Ovary (tissue), 9 donors: ENCODE measurements around the gene MEOX2. TPM values are rescaled to one million over a fixed set of nuclear protein-coding genes. Genes with fewer than 3 reads are reported as not detected.

Experiments used
- DNase-seq, 5 donors: peaks; one replicate each; pipeline ENCODE4 v3.0.0-alpha.2; 2019 to 2020
- H3K27ac ChIP-seq, 2 donors: fragments of 200-600 bp; one replicate each; pipeline versions ENCODE4 v1.5.1 to v1.8.0; 2019 to 2022
- H3K27me3 ChIP-seq: fragments of 200-600 bp; one replicate; pipeline ENCODE4 v1.8.0; 2022
- H3K36me3 ChIP-seq: fragments of 200-600 bp; sonication (generic); one replicate; pipeline ENCODE4 v1.5.1; 2019
- H3K4me1 ChIP-seq: one replicate; pipeline ENCODE4 v1.8.1; 2013; ENCODE audit warnings: mild to moderate bottlenecking, moderate library complexity; ENCODE audit not compliant: insufficient read depth
- H3K4me3 ChIP-seq: fragments of 200-600 bp; sonication (generic); one replicate; pipeline ENCODE4 v1.5.1; 2017
- H3K9me3 ChIP-seq, 2 donors: fragments of 200-600 bp in 1 of 2; sonication (generic) in 1 of 2; one replicate each; pipeline versions ENCODE4 v1.5.1 to v1.8.1; 2013 to 2019; ENCODE audit warnings: mild to moderate bottlenecking in 1 of 2, moderate library complexity in 1 of 2
- EP300 ChIP-seq: sonication (generic); formaldehyde crosslinking; IDR thresholded peaks from one replicate; pipeline ENCODE4 v1.6.1; 2017; ENCODE audit warnings: antibody characterized with exemption
- POLR2A ChIP-seq: fragments of 450-650 bp; IDR thresholded peaks from one replicate; pipeline ENCODE4 v1.6.1; 2017; ENCODE audit warnings: antibody characterized with exemption, mild to moderate bottlenecking, moderate library complexity
- WGBS, 3 donors: extraction: QIAGEN DNeasy Blood & Tissue Kit in 1 of 3; methylation state at CpG; one replicate each; pipeline versions ENCODE4 v1.1.5 to v1.1.7; 2013 to 2017; 5-methylcytosine and 5-hydroxymethylcytosine counted together
- intact Hi-C, 4 donors: fragments of 100-400 bp; cut with DNase I; formaldehyde crosslinking; loops; one replicate each; pipeline versions ENCODE4 v1.11.0 to v1.15.1; 2022 to 2023
- polyA plus RNA-seq, 2 donors: library from polyadenylated mRNA; stranded (reverse); fragments of 200-250 nt in 1 of 2; fragments of 350-450 nt in 1 of 2; fragmentation: Illumina TruSeq in 1 of 2; extraction: RNeasy Lipid Tissue Mini Kit (QIAGEN cat#74804) in 1 of 2; gene quantifications; one replicate each; pipeline ENCODE4 v1.2.3, GENCODE V29; 2013 to 2014
- total RNA-seq, 7 donors: library from RNA; depleted of rRNA in 2 of 7; stranded (reverse); fragments of >200 nt in 2 of 7; fragmentation: NEBNext Ultra II Directional in 3 of 7; extraction: Animal tissue kit (Norgen Biotek cat#: 25700) in 3 of 7; gene quantifications; one replicate each; pipeline versions ENCODE4 v1.1.0 to v1.2.4, GENCODE V29; 2016 to 2023
- TF ChIP-seq, protein P1 (sequence below), 3 donors: fragments of 450-650 bp in 2 of 3; fragments of 200-600 bp in 1 of 3; IDR thresholded peaks; one replicate each; pipeline versions ENCODE4 v1.5.1 to v1.8.0; 2016 to 2022; ENCODE audit warnings: antibody characterized with exemption in 3 of 3, mild to moderate bottlenecking in 1 of 3
- donor health status: DM: no; HTN: no; CAD: no; lungs with moderate emphysema.
- donor health status: DM: no; HTN: no; CAD: no.
- donor health status: Bipolar disorder and iron deficiency.
- donor health status: DM: yes; HTN: yes; CAD: no.
- donor health status: DM: no; HTN: no; CAD: no.
- donor health status: DM: yes; HTN: yes; CAD: no.

MEOX2 gene
- total and polyA plus RNA-seq, 9 donors, result 1.3 to 15.4 (median 1.6) TPM

DNA sequence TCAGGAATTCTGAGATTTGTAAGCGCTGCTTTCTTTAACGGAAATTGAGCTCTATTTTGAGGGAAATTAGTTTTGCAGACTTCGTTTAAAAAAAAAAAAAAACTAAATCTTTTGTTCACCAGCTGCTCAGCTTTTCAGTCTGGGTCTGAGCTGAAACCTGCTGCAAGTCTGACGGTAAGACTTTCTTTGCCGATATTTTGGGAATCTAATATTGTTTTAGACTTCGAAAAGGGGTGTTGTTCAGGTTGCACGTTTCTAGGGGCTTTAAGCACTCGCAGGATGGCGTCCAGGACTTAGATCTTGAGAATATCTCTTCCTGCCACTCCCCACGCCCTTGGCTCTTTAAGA is 1.8 kb upstream of the MEOX2 start:
- Histone ChIP-seq H3K27me3 (no peaks in the 10 kb centered on the region), H3K27ac (no peak overlapping the region), H3K9me3 (no peaks in the 10 kb centered on the region), H3K36me3 (no peaks in the 10 kb centered on the region), H3K4me3 (no peak overlapping the region), H3K4me1 (peaks cover 4% of the 10 kb centered on the region)
- DNase-seq, result no peak
- intact Hi-C loops, result loop anchor here in 1 of 4 donors (10.0 kb wide), 1 partner anchor 137 kb away; no protein-coding TSS in a partner anchor
- TF ChIP-seq, protein P1, sequence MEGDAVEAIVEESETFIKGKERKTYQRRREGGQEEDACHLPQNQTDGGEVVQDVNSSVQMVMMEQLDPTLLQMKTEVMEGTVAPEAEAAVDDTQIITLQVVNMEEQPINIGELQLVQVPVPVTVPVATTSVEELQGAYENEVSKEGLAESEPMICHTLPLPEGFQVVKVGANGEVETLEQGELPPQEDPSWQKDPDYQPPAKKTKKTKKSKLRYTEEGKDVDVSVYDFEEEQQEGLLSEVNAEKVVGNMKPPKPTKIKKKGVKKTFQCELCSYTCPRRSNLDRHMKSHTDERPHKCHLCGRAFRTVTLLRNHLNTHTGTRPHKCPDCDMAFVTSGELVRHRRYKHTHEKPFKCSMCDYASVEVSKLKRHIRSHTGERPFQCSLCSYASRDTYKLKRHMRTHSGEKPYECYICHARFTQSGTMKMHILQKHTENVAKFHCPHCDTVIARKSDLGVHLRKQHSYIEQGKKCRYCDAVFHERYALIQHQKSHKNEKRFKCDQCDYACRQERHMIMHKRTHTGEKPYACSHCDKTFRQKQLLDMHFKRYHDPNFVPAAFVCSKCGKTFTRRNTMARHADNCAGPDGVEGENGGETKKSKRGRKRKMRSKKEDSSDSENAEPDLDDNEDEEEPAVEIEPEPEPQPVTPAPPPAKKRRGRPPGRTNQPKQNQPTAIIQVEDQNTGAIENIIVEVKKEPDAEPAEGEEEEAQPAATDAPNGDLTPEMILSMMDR (IDR thresholded peaks at IDR 0.05), result no peak
- TF ChIP-seq EP300 (no peak), POLR2A (no peak)
- WGBS, 3 donors, result 16 to 25% (median 17%) methylated on average over 10 of the region's 10 CpGs

DNA sequence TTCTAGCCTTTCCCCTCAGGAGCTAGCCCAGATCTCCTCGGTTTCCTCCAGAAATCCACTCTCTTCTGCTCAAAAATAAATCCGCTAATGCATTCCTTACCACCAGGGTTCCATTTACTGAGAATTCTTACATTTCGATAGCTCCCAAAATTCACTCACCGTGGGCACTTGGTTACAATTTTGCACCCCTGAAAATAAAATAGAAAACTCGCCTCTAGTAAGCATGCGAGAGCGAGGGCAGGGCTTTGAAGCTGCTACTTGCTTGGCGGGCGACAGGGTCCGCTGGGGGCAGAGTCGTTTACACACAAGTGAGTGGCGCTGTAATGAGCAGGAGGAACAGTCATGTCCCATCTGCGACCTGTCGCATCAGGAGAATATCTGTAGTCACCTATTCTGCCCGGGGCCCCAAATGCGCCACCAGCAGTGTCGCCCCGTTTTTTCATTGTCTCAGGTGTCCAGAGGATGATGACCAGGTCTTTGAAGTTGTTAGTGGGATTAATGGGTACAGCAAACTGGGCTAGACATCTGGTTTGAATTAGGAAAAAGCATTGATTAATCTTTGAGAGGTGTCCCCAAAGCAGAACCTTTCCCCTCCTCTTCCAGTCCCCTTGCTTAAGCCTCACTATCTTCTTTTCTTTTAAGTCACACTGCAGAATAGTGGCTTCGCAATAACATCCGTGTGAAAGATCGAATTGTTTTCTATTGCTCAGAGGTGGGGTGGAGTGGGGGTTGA is 1.2 kb upstream of the MEOX2 start:
- DNase-seq, result peak in 1 of 5 donors; percentile 32
- peaks cover 4% of the 10 kb centered on the region for H3K4me1 ChIP-seq
- H3K9me3 ChIP-seq, result no peaks in the 10 kb centered on the region
- intact Hi-C loops, result loop anchor here in 1 of 4 donors (10.0 kb wide), 1 partner anchor 137 kb away; no protein-coding TSS in a partner anchor
- peak overlapping the region; percentile 42 for H3K4me3 ChIP-seq
- no peak overlapping the region for H3K27ac ChIP-seq
- TF ChIP-seq, protein P1 (IDR thresholded peaks at IDR 0.05), result no peak
- no peak for TF ChIP-seq POLR2A
- no peak for TF ChIP-seq EP300
- H3K27me3 ChIP-seq, result no peaks in the 10 kb centered on the region
- no peaks in the 10 kb centered on the region for H3K36me3 ChIP-seq
- WGBS, 3 donors, result 19 to 21% (median 21%) methylated on average over 21 of the region's 21 CpGs

DNA sequence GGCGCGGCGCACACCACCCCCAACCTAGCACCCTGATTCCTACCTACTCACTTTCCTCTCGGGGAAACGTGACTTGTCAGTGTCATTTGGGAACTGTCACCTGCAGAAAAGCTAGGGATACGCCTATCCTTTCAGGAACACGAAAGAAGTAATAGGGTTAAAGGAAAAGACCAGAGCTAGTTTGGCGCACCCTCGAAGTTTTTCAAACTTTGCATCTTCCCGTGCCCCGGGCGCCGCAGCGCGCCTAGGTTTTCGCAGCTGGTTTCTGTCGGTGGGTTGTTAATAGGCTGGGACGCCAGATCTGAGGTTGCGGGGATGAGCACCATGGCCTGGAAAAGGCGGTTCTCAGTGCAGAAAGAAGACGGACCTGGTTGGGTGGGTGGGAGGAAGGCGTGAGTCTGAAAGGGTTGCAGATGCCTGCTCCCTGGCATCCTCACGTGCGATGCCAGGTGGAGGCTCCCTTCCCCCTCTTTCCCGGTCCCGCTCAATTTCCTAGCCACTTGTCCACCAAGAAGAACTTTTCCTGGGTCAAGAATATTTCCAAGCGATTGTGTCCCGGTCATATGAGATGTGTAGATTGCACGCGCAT is 568 bp upstream of the MEOX2 start:
- TF ChIP-seq POLR2A, result no peak
- no peak for TF ChIP-seq EP300
- TF ChIP-seq, protein P1 (IDR thresholded peaks at IDR 0.05), result no peak
- H3K4me1 ChIP-seq, result peaks cover 4% of the 10 kb centered on the region
- H3K27me3 ChIP-seq, result no peaks in the 10 kb centered on the region
- no peaks in the 10 kb centered on the region for H3K9me3 ChIP-seq
- no peak overlapping the region for H3K27ac ChIP-seq
- peak overlapping the region; percentile 42 for H3K4me3 ChIP-seq
- DNase-seq, result peak in 1 of 5 donors; percentile 35
- intact Hi-C loops, result loop anchor here in 1 of 4 donors (10.0 kb wide), 1 partner anchor 138 kb away; no protein-coding TSS in a partner anchor
- H3K36me3 ChIP-seq, result no peaks in the 10 kb centered on the region
- WGBS, 3 donors, result 5 to 7% (median 6%) methylated on average over 30 of the region's 30 CpGs

DNA sequence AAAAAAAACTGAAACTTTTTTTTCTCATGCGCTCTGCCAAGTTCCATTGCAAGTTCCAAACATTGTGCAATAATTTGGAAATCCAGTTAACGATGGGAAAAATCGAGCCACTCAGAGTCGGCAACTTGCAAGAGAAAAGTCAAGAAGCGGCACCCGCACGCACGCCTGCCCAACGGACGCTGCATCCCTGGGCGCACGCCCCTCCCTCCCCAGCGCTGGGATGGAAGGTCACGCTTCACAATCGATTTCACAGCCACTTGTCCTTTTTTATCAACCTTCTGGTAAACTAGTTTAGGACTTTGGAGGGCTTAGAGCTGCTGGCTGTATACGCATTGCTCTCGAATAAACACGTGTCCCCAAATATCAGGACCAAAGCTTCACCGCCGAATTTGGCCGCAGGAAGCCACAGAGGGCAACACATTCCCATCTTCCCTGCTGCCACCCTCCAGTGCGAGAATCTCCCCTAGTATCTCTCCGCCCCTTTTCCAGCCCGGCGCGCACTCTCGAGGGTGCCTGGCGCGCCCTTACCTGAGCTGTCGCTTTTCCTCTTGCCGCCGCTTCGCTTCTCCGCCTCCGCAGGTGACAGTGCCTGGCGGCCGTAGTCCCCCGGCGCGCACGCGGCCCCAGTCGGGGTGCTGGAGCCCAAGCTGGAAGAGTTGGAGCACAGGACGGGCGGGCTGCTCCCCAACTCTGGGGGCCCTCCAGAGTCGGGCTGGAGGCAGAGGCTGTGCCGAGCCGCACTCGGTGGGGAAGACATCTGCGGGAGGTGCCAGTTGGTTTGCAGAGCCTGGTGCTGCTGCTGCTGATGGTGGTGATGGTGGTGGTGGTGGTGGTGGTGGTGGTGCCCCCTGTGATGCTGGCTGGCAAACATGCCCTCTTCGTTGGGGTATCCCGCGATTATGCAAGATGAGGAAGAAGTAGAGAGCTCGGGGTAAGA is 857 bp downstream of the MEOX2 start:
- Histone ChIP-seq H3K9me3 (no peaks in the 10 kb centered on the region), H3K27ac (peak overlapping the region in 1 of 2 donors; percentile 35), H3K4me3 (peak overlapping the region; percentile 42), H3K27me3 (no peaks in the 10 kb centered on the region), H3K36me3 (no peaks in the 10 kb centered on the region), H3K4me1 (peaks cover 4% of the 10 kb centered on the region)
- 2 to 3% (median 3%) methylated on average over 53 to 54 of the region's 54 CpGs for whole genome bisulfite sequencing, 3 donors
- TF ChIP-seq, protein P1 (IDR thresholded peaks at IDR 0.05), result no peak
- TF ChIP-seq POLR2A (no peak), EP300 (no peak)
- intact Hi-C loops, result loop anchor here in 1 of 4 donors (10.0 kb wide), 1 partner anchor 139 kb away; no protein-coding TSS in a partner anchor
- peak; percentile 20 to 58 (median 44) for DNase-seq
